Endothelial cell of umbilical vein (primary cell): ENCODE measurements around the gene SEC22B. TPM values are rescaled to one million over a fixed set of nuclear protein-coding genes. Genes with fewer than 3 reads are reported as not detected.
"Not testable (repeated sequence)": the region's sequence is repeated elsewhere in the genome, so short reads cannot be mapped to it uniquely, and the experiment has no call there.

Experiments
- BruUV-seq: library from RNA; stranded (reverse); fragments of 400-500 nt; replicated peaks from 2 replicates; lab custom pipeline; 2021; lab: Mats Ljungman, UMichigan
- CTCF ChIA-PET: fragments of 300-600, 350-600 bp; sonication (Branson Sonifier 250); formaldehyde crosslinking; loops from one replicate; lab custom pipeline; 2021; ENCODE audit warnings: antibody characterized with exemption, inconsistent platforms; lab: Charles Lee
- POLR2A ChIA-PET: fragments of 300-600, 350-600 bp; sonication (Branson Sonifier 250); formaldehyde crosslinking; loops from one replicate; lab custom pipeline; 2021; ENCODE audit warnings: antibody characterized with exemption, inconsistent platforms; lab: Charles Lee
- DNase-seq: peaks from one replicate; pipeline ENCODE4 v3.0.0-alpha.2; 2011; ENCODE audit warnings: low read depth, low spot score
- FAIRE-seq: peaks from 2 replicates; lab custom pipeline; 2011; peaks lifted over from hg19 to GRCh38; lab: Jason Lieb, UNC
- H2AFZ ChIP-seq: 2 replicates; pipeline ENCODE4 v1.6.0; 2012; ENCODE audit warnings: low read depth, low read length, control low read depth, inconsistent platforms
- H3K27ac ChIP-seq: 2 replicates; pipeline ENCODE4 v1.5.1; 2011; ENCODE audit warnings: low read depth, mild to moderate bottlenecking, control low read depth, low read length, moderate library complexity; ENCODE audit not compliant: insufficient read depth
- H3K27me3 ChIP-seq, 2 experiments: 2 replicates each; pipeline versions ENCODE4 v1.6.0 to v1.6.1; 2011; ENCODE audit warnings: low read length in 2 of 2, mixed read lengths in 1 of 2; ENCODE audit not compliant: control insufficient read depth in 2 of 2, insufficient read depth in 2 of 2
- H3K36me3 ChIP-seq, 2 experiments: 2 replicates in 1 of 2; 3 replicates in 1 of 2; pipeline ENCODE4 v1.5.1; 2011; ENCODE audit warnings: low read length in 2 of 2, mild to moderate bottlenecking in 1 of 2, moderate library complexity in 1 of 2; ENCODE audit not compliant: control insufficient read depth in 2 of 2, insufficient read depth in 2 of 2; ENCODE audit errors: extremely low read depth in 1 of 2
- H3K4me1 ChIP-seq: 3 replicates; pipeline ENCODE4 v1.5.1; 2011; ENCODE audit warnings: mild to moderate bottlenecking, low read length; ENCODE audit not compliant: control insufficient read depth, insufficient read depth; ENCODE audit errors: extremely low read depth
- H3K4me2 ChIP-seq: 2 replicates; pipeline ENCODE4 v1.6.1; 2011; ENCODE audit warnings: low read length, control low read depth, mixed read lengths; ENCODE audit not compliant: insufficient read depth
- H3K4me3 ChIP-seq, 3 experiments: fragments of 200-600 bp in 1 of 3; sonication (generic), shearing (Covaris generic) in 1 of 3; replicated peaks in 1 of 3; 2 replicates each; pipeline ENCODE4 v1.5.1; 2011 to 2016; ENCODE audit warnings: control low read depth in 3 of 3, low read length in 3 of 3, mild to moderate bottlenecking in 2 of 3, inconsistent platforms in 1 of 3, low read depth in 1 of 3, moderate library complexity in 1 of 3; ENCODE audit not compliant: insufficient read depth in 1 of 3
- H3K79me2 ChIP-seq: 2 replicates; pipeline ENCODE4 v1.6.0; 2012; ENCODE audit warnings: low read length, inconsistent platforms; ENCODE audit not compliant: control insufficient read depth, insufficient read depth
- H3K9ac ChIP-seq: replicated peaks from 2 replicates; pipeline ENCODE3; 2011; ENCODE audit warnings: low read length, control low read depth; ENCODE audit not compliant: insufficient read depth; ENCODE audit errors: extremely low read depth
- H3K9me1 ChIP-seq: replicated peaks from 3 replicates; pipeline ENCODE4 v1.6.0; 2011; ENCODE audit warnings: mild to moderate bottlenecking, low read length; ENCODE audit not compliant: control insufficient read depth, insufficient read depth; ENCODE audit errors: extremely low read depth
- H3K9me3 ChIP-seq: replicated peaks from 2 replicates; pipeline ENCODE4 v1.5.1; 2012; ENCODE audit warnings: low read length, inconsistent platforms; ENCODE audit not compliant: control insufficient read depth, insufficient read depth
- H4K20me1 ChIP-seq: replicated peaks from 2 replicates; pipeline ENCODE3; 2011; ENCODE audit warnings: mild to moderate bottlenecking, low read length; ENCODE audit not compliant: control insufficient read depth, insufficient read depth; ENCODE audit errors: extremely low read depth
- dilution Hi-C: fragments of 300-500 bp; cut with MboI; formaldehyde crosslinking; loops from one replicate; pipeline ENCODE4 v1.15.0; 2019; ENCODE audit warnings: low sequenced_read_pairs; ENCODE audit not compliant: extremely low pct_ligation_motif_present
- intact Hi-C: fragments of 100-400 bp; cut with micrococcal nuclease; formaldehyde crosslinking; loops from one replicate; pipeline ENCODE4 v1.10.0; 2022
- polyA plus RNA-seq, 4 experiments: library from polyadenylated mRNA; depleted of rRNA in 3 of 4; stranded (reverse) in 3 of 4; unstranded in 1 of 4; fragments of >200 nt; gene quantifications; 2 replicates each; pipeline versions ENCODE4 v1.2.1 to v1.2.3, GENCODE V29; 2011 to 2012; ENCODE audit warnings: missing spikeins in 1 of 4
- total RNA-seq: library from RNA; stranded (reverse); gene quantifications from 2 replicates; pipeline ENCODE4 v1.2.3, GENCODE V29; 2021

Gene SEC22B
- total and polyA plus RNA-seq, 2 donors (not counting 3 experiments of a cell fraction or from before 2014, with no cell fraction given), result 14.2 to 27.3 TPM

- H3K9me1 ChIP-seq, H3K36me3 ChIP-seq, CTCF ChIA-PET, FAIRE-seq, H3K27me3 ChIP-seq, DNase-seq, POLR2A ChIA-PET, H3K27ac ChIP-seq, H3K4me1 ChIP-seq, dilution Hi-C loops, H3K9me3 ChIP-seq, H3K4me3 ChIP-seq, intact Hi-C loops, H3K9ac ChIP-seq, H2AFZ ChIP-seq, H4K20me1 ChIP-seq, H3K4me2 ChIP-seq, H3K79me2 ChIP-seq, BruUV-seq: not testable (repeated sequence)
Measured at GRCh38 chr1:120136086-120136485, 40.2 kb downstream of the SEC22B start.

GRCh38 chr1:120133928-120134325 lies 42.4 kb downstream of the SEC22B start:
- H3K9ac ChIP-seq, H3K27me3 ChIP-seq, H3K36me3 ChIP-seq, CTCF ChIA-PET, H3K4me2 ChIP-seq, POLR2A ChIA-PET, H3K79me2 ChIP-seq, H3K27ac ChIP-seq, H3K4me1 ChIP-seq, H2AFZ ChIP-seq, H4K20me1 ChIP-seq, DNase-seq, intact Hi-C loops, H3K9me1 ChIP-seq, dilution Hi-C loops, BruUV-seq, H3K9me3 ChIP-seq, H3K4me3 ChIP-seq, FAIRE-seq: not testable (repeated sequence)
